Parathyroid adenoma (tissue), 2 donors: Measurements from ENCODE around the gene TACC2.

Experiments
- H2AFZ ChIP-seq: fragments of 300-600 bp; sonication (generic); one replicate; pipeline ENCODE4 v1.7.0; 2017; ENCODE audit warnings: antibody characterized with exemption, mild to moderate bottlenecking
- H3K27ac ChIP-seq: fragments of 300-600 bp; sonication (generic); one replicate; pipeline ENCODE4 v1.7.0; 2017
- H3K27me3 ChIP-seq: fragments of 300-600 bp; sonication (generic); one replicate; pipeline ENCODE4 v1.7.0; 2017; ENCODE audit warnings: low read length; ENCODE audit not compliant: control insufficient read depth, insufficient read depth
- H3K36me3 ChIP-seq: fragments of 300-600 bp; sonication (generic); one replicate; pipeline ENCODE4 v1.7.0; 2017; ENCODE audit warnings: low read length; ENCODE audit not compliant: control insufficient read depth, insufficient read depth
- H3K4me1 ChIP-seq: fragments of 300-600 bp; sonication (generic); one replicate; pipeline ENCODE4 v1.7.0; 2017; ENCODE audit warnings: control low read depth
- H3K4me2 ChIP-seq: fragments of 300-600 bp; sonication (generic); one replicate; pipeline ENCODE4 v1.7.0; 2017; ENCODE audit warnings: low read length
- H3K4me3 ChIP-seq: fragments of 300-600 bp; sonication (generic); one replicate; pipeline ENCODE4 v1.7.0; 2017; ENCODE audit warnings: low read depth, low read length
- H3K79me2 ChIP-seq: fragments of 300-600 bp; sonication (generic); one replicate; pipeline ENCODE4 v1.7.0; 2017; ENCODE audit warnings: control low read depth
- H3K9ac ChIP-seq: fragments of 300-600 bp; sonication (generic); one replicate; pipeline ENCODE4 v1.7.0; 2017; ENCODE audit warnings: mild to moderate bottlenecking
- H3K9me3 ChIP-seq: fragments of 300-600 bp; sonication (generic); one replicate; pipeline ENCODE4 v1.7.0; 2017; ENCODE audit warnings: low read length; ENCODE audit not compliant: control insufficient read depth
- TF ChIP-seq, protein P1 (sequence below): fragments of 300-600 bp; sonication (generic); IDR thresholded peaks from one replicate; pipeline ENCODE4 v1.7.0; 2017; ENCODE audit warnings: antibody characterized with exemption, mild to moderate bottlenecking
- donor health status: primary hyperparathyroidism.

Gene TACC2

GRCh38 chr10:122029499-122030199, 40.7 kb downstream of the TACC2 start:
- H3K4me1 ChIP-seq: no peaks in the 10 kb centered on the region
- H3K27me3 ChIP-seq: no peaks in the 10 kb centered on the region
- H2AFZ ChIP-seq: no peak overlapping the region
- no peaks in the 10 kb centered on the region for H3K9me3 ChIP-seq
- TF ChIP-seq, protein P1, sequence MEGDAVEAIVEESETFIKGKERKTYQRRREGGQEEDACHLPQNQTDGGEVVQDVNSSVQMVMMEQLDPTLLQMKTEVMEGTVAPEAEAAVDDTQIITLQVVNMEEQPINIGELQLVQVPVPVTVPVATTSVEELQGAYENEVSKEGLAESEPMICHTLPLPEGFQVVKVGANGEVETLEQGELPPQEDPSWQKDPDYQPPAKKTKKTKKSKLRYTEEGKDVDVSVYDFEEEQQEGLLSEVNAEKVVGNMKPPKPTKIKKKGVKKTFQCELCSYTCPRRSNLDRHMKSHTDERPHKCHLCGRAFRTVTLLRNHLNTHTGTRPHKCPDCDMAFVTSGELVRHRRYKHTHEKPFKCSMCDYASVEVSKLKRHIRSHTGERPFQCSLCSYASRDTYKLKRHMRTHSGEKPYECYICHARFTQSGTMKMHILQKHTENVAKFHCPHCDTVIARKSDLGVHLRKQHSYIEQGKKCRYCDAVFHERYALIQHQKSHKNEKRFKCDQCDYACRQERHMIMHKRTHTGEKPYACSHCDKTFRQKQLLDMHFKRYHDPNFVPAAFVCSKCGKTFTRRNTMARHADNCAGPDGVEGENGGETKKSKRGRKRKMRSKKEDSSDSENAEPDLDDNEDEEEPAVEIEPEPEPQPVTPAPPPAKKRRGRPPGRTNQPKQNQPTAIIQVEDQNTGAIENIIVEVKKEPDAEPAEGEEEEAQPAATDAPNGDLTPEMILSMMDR: no peak
- H3K36me3 ChIP-seq: no peaks in the 10 kb centered on the region
- no peak overlapping the region for H3K27ac ChIP-seq
- no peak overlapping the region for H3K4me2 ChIP-seq
- no peaks in the 10 kb centered on the region for H3K79me2 ChIP-seq
- no peak overlapping the region for H3K4me3 ChIP-seq
- no peak overlapping the region for H3K9ac ChIP-seq

GRCh38 chr10:122030200-122030552, 41.2 kb downstream of the TACC2 start:
- H3K4me3 ChIP-seq: no peak overlapping the region
- TF ChIP-seq, protein P1: no peak
- no peaks in the 10 kb centered on the region for H3K79me2 ChIP-seq
- H3K27me3 ChIP-seq: no peaks in the 10 kb centered on the region
- no peak overlapping the region for H3K4me2 ChIP-seq
- no peaks in the 10 kb centered on the region for H3K36me3 ChIP-seq
- H3K9ac ChIP-seq: no peak overlapping the region
- H2AFZ ChIP-seq: no peak overlapping the region
- H3K27ac ChIP-seq: no peak overlapping the region
- no peaks in the 10 kb centered on the region for H3K4me1 ChIP-seq
- H3K9me3 ChIP-seq: no peaks in the 10 kb centered on the region

DNA sequence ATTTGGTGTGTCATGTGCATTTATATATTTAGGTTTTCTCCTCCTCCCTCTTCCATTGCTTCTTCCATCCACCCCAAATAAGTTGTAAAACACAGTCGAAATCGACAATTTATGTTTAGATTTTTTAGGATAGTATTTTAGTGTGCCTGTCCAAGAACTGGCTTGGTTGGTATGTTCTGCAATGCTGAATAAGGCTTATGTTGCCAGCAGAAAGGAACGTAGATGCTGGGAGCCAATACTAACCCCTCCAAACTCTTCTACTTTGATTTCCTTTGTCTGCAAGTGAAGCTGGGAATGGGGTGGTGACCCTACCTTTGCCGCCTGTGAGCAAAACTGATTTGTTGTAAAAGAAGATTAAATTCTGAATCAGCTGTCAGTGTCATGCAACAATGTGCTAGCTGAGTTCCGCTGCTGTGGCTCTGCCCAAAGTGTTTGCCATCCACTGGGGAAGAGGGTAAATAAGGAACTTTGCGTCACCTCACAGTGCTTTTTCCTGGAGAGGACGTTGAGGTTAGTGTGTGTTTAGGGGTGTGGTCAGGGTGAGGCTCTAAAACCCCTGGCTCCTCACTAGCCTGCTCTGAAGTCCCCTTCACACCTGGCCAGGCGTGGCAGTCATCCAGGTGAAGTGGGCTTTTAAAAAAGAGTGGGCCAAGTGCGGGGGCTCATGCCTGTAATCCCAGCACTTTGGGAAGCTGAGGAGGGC, 44.4 kb downstream of the TACC2 start:
- H3K9me3 ChIP-seq: no peaks in the 10 kb centered on the region
- no peak overlapping the region for H3K4me2 ChIP-seq
- no peak overlapping the region for H3K27ac ChIP-seq
- H3K4me3 ChIP-seq: no peak overlapping the region
- H2AFZ ChIP-seq: no peak overlapping the region
- H3K79me2 ChIP-seq: no peaks in the 10 kb centered on the region
- TF ChIP-seq, protein P1: no peak
- H3K9ac ChIP-seq: no peak overlapping the region
- H3K27me3 ChIP-seq: no peaks in the 10 kb centered on the region
- H3K36me3 ChIP-seq: no peaks in the 10 kb centered on the region
- H3K4me1 ChIP-seq: no peaks in the 10 kb centered on the region

GRCh38 chr10:122034149-122034756, 45.3 kb downstream of the TACC2 start:
- Histone ChIP-seq H3K9me3 (no peaks in the 10 kb centered on the region), H3K36me3 (no peaks in the 10 kb centered on the region), H2AFZ (no peak overlapping the region), H3K9ac (no peak overlapping the region), H3K27me3 (no peaks in the 10 kb centered on the region), H3K4me1 (no peaks in the 10 kb centered on the region), H3K79me2 (no peaks in the 10 kb centered on the region), H3K4me2 (no peak overlapping the region), H3K27ac (no peak overlapping the region), H3K4me3 (no peak overlapping the region)
- TF ChIP-seq, protein P1: no peak
